ENCODE data around the gene PNPLA5. TPM values are rescaled to one million over a fixed set of nuclear protein-coding genes. Genes with fewer than 3 reads are reported as not detected.

Gene PNPLA5
- total and polyA plus RNA-seq, 2 of the 13 experiments (the other 11 are each of a cell fraction or from before 2014, with no cell fraction given) = not detected

- TF ChIP-seq, protein P1, sequence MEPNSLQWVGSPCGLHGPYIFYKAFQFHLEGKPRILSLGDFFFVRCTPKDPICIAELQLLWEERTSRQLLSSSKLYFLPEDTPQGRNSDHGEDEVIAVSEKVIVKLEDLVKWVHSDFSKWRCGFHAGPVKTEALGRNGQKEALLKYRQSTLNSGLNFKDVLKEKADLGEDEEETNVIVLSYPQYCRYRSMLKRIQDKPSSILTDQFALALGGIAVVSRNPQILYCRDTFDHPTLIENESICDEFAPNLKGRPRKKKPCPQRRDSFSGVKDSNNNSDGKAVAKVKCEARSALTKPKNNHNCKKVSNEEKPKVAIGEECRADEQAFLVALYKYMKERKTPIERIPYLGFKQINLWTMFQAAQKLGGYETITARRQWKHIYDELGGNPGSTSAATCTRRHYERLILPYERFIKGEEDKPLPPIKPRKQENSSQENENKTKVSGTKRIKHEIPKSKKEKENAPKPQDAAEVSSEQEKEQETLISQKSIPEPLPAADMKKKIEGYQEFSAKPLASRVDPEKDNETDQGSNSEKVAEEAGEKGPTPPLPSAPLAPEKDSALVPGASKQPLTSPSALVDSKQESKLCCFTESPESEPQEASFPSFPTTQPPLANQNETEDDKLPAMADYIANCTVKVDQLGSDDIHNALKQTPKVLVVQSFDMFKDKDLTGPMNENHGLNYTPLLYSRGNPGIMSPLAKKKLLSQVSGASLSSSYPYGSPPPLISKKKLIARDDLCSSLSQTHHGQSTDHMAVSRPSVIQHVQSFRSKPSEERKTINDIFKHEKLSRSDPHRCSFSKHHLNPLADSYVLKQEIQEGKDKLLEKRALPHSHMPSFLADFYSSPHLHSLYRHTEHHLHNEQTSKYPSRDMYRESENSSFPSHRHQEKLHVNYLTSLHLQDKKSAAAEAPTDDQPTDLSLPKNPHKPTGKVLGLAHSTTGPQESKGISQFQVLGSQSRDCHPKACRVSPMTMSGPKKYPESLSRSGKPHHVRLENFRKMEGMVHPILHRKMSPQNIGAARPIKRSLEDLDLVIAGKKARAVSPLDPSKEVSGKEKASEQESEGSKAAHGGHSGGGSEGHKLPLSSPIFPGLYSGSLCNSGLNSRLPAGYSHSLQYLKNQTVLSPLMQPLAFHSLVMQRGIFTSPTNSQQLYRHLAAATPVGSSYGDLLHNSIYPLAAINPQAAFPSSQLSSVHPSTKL (CRISPR knock-in tag; IDR thresholded peaks at IDR 0.05) = peak; percentile 24; the same call in 1 of the 2 replicates
- TF ChIP-seq ZNF10 (CRISPR knock-in tag; IDR thresholded peaks at IDR 0.05; ENCODE audit: borderline replicate concordance, low read depth) = no peak
- TF ChIP-seq ZNF878 (CRISPR knock-in tag; IDR thresholded peaks at IDR 0.05) = no peak
- TF ChIP-seq PITX1 (CRISPR knock-in tag; IDR thresholded peaks at IDR 0.05) = 0 out of 2 replicates have a peak, but pooled peaks have one; percentile 49
- TF ChIP-seq ATAD3A (CRISPR knock-in tag; IDR thresholded peaks at IDR 0.05) = no peak
- no peak for TF ChIP-seq ZNF160 (CRISPR knock-in tag; IDR thresholded peaks at IDR 0.05)
- no peak for TF ChIP-seq PAWR (CRISPR knock-in tag; IDR thresholded peaks at IDR 0.05; ENCODE audit: borderline replicate concordance)
- TF ChIP-seq NONO (IDR thresholded peaks at IDR 0.05) = no peak
- peak; percentile 41; the same call in 1 of the 2 replicates for TF ChIP-seq NONO (CRISPR knock-in tag; conservative IDR thresholded peaks at IDR 0.05)
- TF ChIP-seq ZNF331 (CRISPR knock-in tag; IDR thresholded peaks at IDR 0.05) = no peak
- TF ChIP-seq NR2F6 (IDR thresholded peaks at IDR 0.05) = peak; percentile 78
- TF ChIP-seq NR2F6 (CRISPR knock-in tag; IDR thresholded peaks at IDR 0.05) = peak; percentile 60; the same call in 1 of the 2 replicates
- TF ChIP-seq TAF15 (IDR thresholded peaks at IDR 0.05; ENCODE audit: low read depth, low read length, poor library complexity, severe bottlenecking) = no peak
- peak; percentile 39 for TF ChIP-seq SKI (IDR thresholded peaks at IDR 0.05; ENCODE audit: partially characterized antibody)
- TF ChIP-seq ZBTB20 (CRISPR knock-in tag; IDR thresholded peaks at IDR 0.05; ENCODE audit: borderline replicate concordance, low read depth) = no peak
- TF ChIP-seq, protein P2, sequence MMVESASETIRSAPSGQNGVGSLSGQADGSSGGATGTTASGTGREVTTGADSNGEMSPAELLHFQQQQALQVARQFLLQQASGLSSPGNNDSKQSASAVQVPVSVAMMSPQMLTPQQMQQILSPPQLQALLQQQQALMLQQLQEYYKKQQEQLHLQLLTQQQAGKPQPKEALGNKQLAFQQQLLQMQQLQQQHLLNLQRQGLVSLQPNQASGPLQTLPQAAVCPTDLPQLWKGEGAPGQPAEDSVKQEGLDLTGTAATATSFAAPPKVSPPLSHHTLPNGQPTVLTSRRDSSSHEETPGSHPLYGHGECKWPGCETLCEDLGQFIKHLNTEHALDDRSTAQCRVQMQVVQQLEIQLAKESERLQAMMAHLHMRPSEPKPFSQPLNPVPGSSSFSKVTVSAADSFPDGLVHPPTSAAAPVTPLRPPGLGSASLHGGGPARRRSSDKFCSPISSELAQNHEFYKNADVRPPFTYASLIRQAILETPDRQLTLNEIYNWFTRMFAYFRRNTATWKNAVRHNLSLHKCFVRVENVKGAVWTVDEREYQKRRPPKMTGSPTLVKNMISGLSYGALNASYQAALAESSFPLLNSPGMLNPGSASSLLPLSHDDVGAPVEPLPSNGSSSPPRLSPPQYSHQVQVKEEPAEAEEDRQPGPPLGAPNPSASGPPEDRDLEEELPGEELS (CRISPR knock-in tag; IDR thresholded peaks at IDR 0.05) = no peak
- TF ChIP-seq, protein P3, sequence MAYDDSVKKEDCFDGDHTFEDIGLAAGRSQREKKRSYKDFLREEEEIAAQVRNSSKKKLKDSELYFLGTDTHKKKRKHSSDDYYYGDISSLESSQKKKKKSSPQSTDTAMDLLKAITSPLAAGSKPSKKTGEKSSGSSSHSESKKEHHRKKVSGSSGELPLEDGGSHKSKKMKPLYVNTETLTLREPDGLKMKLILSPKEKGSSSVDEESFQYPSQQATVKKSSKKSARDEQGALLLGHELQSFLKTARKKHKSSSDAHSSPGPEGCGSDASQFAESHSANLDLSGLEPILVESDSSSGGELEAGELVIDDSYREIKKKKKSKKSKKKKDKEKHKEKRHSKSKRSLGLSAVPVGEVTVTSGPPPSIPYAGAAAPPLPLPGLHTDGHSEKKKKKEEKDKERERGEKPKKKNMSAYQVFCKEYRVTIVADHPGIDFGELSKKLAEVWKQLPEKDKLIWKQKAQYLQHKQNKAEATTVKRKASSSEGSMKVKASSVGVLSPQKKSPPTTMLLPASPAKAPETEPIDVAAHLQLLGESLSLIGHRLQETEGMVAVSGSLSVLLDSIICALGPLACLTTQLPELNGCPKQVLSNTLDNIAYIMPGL (CRISPR knock-in tag; IDR thresholded peaks at IDR 0.05; ENCODE audit: borderline replicate concordance in 1 of 2, low read depth in 1 of 2) = 0 out of 4 replicates have a peak, but pooled peaks of 1 of the 2 experiments have one; percentile 40
- TF ChIP-seq CERS6 (CRISPR knock-in tag; IDR thresholded peaks at IDR 0.05) = no peak
- no peak for TF ChIP-seq ZNF34 (CRISPR knock-in tag; IDR thresholded peaks at IDR 0.05; ENCODE audit: borderline replicate concordance)
- no peak for TF ChIP-seq RNF2 (conservative IDR thresholded peaks at IDR 0.05; ENCODE audit: low read depth)
- peak; percentile 13; the same call in 1 of the 2 replicates for TF ChIP-seq GATAD2A (CRISPR knock-in tag; IDR thresholded peaks at IDR 0.05)
- TF ChIP-seq ZNF3 (CRISPR knock-in tag; IDR thresholded peaks at IDR 0.05) = no peak
- no peak for TF ChIP-seq SOX13 (IDR thresholded peaks at IDR 0.05)
- TF ChIP-seq SOX13 (CRISPR knock-in tag; conservative IDR thresholded peaks at IDR 0.05 in 1 of 2, IDR thresholded peaks at IDR 0.05 in 1 of 2) = no peak
These were observed 30.3 kb upstream of the PNPLA5 start (continued) for GRCh38 chr22:43922123-43922522.

Data from HepG2 (cell line).